Epithelial cell of prostate (primary cell): ENCODE results near the gene PHAF1.

Experiments used
- DNase-seq: peaks from one replicate; pipeline ENCODE4 v3.0.0-alpha.2; 2011; ENCODE audit warnings: low read depth, low spot score
- H3K27ac ChIP-seq: fragments of 450-650 bp; 2 replicates; pipeline ENCODE4 v1.5.1; 2017; ENCODE audit warnings: mild to moderate bottlenecking

The PHAF1 gene

DNA sequence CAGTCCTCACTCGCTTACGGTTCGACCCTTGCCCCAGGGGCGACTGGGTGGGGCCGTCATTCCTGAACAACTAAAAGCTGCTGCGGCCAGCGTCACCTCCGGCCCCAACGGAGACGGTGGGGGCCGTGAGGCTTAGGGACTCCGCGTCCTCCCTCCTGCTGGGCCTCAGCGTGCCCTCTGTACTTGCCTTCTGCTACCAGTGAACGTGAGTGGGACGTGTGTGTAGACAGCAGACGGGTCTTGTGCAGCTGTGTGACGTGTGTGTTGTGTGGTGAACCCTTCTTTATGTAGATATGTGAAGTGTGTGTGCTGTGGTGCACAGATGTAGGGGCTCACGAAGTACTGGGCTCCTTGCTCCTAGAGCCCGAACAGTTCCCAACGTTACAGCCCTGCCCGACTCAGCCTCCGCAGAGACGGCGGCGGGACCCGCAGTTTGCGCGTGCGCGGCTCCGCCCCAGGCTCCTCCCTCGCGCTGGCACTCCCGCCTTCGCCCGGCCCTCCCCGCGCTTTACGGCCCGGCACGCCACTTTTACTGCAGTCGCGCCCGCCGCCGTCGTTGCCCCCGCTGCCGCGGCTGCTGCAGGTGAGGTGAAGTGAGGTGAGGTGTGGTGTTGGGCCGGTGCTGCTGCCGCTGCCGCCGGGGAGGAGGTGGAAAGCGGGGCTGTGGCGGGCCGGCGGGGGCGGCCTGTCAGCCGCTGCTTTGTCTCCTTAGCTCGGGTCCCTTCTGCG, at the start of gene PHAF1:
PHAF1 (plus strand) TSS at position 535 of the 729 bp plus-strand sequence. CDS start 235 bp downstream, outside the sequence.
- peak; percentile 55 for DNase-seq
- peak within 1 kb of the TSS; percentile 41 for H3K27ac ChIP-seq

DNA sequence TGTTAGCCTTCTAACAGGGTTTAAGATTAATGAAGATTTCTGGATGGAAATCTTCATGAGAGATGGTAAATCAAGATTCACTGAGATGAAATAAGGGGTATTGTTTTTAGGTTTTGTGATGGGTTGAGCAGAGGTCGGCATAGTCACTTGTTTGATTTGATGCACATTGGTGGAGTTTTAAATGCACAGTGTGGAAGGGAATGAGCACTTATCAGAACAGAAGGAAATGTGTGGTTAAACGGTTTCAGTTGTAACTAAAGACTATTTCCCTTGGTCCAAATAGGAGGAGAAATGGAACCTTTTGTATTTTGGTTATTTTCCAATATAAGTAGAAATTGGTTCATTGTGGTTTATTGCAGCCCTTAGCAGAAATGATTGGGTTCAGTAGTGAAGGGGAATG, 46.7 kb upstream of the PHAF1 start:
- no peak for DNase-seq
- H3K27ac ChIP-seq, result no peak overlapping the region

- H3K27ac ChIP-seq, result no peak overlapping the region
- DNase-seq, result no peak
Observed at GRCh38 chr16:67068212-67068753, 41.5 kb upstream of the PHAF1 start.

- DNase-seq, result no peak
- H3K27ac ChIP-seq, result no peak overlapping the region
Observed at GRCh38 chr16:67071476-67072048, 38.2 kb upstream of the PHAF1 start.

GRCh38 chr16:67075331-67075730, 34.4 kb upstream of the PHAF1 start:
- DNase-seq, result no peak
- H3K27ac ChIP-seq, result no peak overlapping the region

- no peak overlapping the region for H3K27ac ChIP-seq
- no peak for DNase-seq
Observed at GRCh38 chr16:67077871-67078270, 31.9 kb upstream of the PHAF1 start.

DNA sequence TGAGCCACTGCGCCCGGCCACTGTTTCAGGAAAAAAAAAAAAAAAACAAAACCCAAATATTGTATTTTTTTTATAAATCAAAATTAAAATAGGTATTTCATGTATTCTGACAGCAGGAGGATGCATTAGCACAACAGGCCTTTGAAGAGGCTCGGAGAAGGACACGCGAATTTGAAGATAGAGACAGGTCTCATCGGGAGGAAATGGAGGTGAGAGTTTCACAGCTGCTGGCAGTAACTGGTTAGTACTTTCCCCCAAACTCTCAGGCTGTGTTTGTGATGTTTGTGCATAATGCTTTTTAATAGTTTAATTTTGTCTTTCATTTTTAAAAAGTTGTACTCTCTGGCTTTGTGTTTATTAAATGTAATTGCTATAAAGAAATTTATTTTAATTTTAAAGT, 27.6 kb upstream of the PHAF1 start:
- H3K27ac ChIP-seq, result no peak overlapping the region
- DNase-seq, result no peak

DNA sequence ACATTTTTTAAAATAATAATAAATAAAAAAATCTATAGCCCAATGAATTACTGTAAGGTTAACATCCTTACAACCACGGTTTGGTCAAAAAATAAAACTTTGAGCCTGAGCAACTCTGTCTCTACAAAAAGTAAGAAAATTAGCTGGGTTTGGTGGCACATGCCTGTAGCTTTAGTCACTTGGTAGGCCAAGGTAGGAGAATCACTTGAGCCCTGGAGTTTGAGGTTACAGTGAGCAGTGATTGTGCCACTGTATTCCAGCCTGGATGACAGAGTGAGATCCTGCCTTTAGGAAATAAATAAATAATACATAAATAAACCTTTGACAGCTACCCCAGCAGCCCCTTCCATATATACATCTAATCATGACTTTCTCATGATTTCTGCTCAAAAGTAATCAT, 26.9 kb upstream of the PHAF1 start:
- no peak for DNase-seq
- no peak overlapping the region for H3K27ac ChIP-seq

GRCh38 chr16:67084345-67085028, 25.3 kb upstream of the PHAF1 start:
- no peak overlapping the region for H3K27ac ChIP-seq
- DNase-seq, result no peak

DNA sequence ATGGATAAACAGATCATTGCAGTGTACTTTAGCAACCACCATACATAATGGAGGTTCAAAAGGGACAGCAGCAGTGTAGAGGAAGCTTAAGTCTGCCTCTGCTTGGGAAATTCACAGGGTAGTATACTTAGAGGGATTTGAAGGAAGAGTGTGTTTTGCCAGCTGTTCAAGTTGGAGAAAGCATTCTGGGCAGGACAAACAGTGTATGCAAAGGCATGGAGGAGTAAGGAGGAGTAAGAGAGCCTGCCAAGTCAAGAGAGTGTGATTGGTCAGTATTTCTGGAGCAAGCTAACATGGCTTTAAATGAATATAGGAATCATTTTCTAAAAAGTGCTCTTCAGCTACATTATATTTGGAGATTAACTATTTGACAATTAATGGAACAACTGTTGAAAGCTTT, 22.9 kb upstream of the PHAF1 start:
- DNase-seq, result no peak
- H3K27ac ChIP-seq, result no peak overlapping the region

DNA sequence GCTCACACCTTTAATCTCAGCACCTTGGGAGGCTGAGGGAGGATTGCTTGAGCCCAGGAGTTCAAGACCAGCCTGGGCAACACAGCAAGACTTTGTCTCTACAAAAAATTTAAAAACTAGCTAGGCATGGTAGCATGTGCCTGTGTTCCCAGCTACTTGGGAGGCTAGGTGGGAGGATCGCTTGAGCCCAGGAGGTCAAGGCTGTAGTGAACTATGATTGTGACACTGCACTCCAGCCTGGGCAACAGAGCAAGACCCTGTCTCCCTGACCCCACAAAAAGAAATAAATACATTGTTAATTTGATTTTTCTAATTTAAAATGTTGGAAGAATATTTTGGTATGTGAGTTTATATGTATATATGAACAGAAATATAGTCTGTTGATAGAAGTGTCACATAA, 22.4 kb upstream of the PHAF1 start:
- no peak for DNase-seq
- no peak overlapping the region for H3K27ac ChIP-seq

DNA sequence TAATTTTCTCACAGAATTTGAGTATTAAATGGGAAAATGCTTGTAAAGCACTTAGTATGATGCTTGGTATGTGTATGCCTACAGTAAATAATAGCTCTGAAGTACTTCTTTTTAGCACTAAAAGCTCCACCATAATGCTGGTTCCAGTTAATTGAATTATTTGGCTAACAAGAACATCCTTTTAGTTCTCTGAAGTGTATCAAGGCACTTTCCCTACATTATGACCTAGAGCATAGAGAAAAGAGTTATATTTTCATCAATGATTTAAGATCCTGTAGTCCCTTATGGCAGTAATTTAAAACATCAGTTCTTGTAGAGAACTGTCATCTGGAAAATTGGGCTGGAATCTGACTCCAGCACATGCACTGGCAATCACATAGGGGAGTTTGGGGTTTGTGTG, 21.9 kb upstream of the PHAF1 start:
- DNase-seq, result no peak
- no peak overlapping the region for H3K27ac ChIP-seq

DNA sequence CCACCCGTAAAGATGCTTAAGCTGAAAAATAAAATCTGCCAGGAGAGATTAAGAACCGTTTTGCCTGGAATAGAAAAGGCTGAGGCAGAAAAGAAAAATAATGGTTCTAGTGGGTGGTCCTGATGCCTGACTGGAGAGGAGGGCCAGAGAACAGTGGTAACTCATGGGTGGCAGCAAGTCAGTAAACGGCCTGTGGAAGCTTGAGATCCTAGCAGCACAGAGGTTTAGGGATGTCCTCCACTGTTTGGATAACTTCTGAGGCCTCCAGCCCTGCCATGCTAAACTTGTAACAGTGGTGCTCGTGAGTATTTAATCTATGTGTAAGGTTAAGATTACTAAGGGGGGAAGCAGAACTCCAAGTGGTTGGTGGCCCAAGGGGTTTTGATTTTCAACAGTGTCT, 21.2 kb upstream of the PHAF1 start:
- DNase-seq, result no peak
- no peak overlapping the region for H3K27ac ChIP-seq

DNA sequence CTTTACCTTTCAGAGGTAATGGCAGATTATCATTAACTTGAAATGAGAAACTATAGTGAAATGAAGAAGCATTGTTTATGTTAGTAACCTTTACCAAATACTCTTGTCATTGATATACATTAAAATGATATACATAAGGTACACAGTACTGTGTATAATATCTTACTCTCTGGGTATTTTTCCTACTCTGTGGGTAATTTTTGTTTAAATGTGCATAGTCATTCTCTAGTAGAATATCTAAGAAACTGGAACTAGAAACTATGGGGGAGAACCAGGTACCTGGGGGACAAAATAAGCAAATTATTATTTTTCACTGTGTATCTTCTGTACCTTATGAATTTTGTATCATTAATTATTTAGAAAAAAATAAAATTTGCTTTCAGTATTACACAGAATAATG, 20.6 kb upstream of the PHAF1 start:
- no peak for DNase-seq

DNA sequence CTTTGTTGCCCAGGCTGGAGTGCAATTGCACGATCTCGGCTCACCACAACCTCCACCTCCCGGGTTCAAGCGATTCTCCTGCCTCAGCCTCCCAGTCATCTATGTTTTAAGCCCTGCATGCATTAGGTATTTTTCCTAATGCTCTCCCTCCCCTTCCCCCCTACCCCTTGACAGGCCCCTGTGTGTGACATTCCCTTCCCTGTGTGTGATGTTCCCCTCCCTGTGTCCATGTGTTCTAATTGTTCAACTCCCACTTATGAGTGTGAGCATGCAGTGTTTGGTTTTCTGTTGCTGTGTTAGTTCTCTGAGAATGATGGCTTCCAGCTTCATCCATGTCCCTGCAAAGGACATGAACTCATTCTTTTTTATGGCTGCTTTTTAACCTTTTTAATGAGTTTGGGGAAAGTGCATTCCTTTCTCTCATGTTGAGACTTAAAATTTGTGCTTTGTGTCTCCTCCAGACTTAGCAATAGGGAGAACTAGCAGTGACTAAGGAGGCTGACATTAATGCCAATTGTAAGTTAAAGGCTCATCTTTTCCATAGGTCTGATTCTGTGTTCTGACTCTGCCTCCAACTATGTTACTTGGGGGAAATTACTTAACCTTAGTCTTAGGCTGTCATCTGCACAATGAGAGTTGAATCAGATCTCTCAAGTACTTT, 17.7 kb upstream of the PHAF1 start:
- no peak overlapping the region for H3K27ac ChIP-seq
- DNase-seq, result no peak

More for the DNA sequence above, 20.6 kb upstream of the PHAF1 start:
- no peak overlapping the region for H3K27ac ChIP-seq

DNA sequence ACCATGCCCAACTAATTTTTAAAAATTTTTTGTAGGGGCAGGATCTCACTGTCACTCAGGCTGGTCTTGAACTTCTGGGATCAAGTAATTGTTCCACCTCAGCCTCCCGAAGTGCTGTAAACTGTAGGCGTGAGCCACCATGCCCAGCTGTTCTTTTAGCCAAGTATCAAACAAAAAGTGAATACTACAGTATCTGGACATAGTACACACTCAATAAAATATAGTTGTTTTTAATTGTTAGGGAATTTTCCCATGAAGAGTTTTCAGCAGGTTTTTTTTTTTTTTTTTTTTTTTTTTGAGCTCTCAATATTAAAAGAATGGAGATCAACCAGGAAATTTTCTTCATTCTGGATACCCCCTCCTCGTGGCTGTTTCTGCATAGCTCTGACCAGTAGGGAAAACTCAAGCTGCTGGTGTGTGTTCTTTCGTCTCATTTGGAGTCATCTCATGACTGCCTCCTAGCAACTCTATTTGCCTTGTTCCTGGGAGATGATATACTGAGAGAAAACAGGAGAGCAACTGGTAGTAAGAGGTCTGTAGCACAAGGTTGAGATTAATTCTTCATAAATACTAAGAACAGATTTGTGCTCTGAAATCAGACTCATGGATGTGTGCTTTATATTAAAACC, 16.5 kb upstream of the PHAF1 start:
- no peak for DNase-seq
- no peak overlapping the region for H3K27ac ChIP-seq

- no peak overlapping the region for H3K27ac ChIP-seq
- DNase-seq, result no peak
Observed at GRCh38 chr16:67098599-67098998, 11.1 kb upstream of the PHAF1 start.

GRCh38 chr16:67100569-67101310, 9.0 kb upstream of the PHAF1 start:
- DNase-seq, result no peak
- H3K27ac ChIP-seq, result no peak overlapping the region

DNA sequence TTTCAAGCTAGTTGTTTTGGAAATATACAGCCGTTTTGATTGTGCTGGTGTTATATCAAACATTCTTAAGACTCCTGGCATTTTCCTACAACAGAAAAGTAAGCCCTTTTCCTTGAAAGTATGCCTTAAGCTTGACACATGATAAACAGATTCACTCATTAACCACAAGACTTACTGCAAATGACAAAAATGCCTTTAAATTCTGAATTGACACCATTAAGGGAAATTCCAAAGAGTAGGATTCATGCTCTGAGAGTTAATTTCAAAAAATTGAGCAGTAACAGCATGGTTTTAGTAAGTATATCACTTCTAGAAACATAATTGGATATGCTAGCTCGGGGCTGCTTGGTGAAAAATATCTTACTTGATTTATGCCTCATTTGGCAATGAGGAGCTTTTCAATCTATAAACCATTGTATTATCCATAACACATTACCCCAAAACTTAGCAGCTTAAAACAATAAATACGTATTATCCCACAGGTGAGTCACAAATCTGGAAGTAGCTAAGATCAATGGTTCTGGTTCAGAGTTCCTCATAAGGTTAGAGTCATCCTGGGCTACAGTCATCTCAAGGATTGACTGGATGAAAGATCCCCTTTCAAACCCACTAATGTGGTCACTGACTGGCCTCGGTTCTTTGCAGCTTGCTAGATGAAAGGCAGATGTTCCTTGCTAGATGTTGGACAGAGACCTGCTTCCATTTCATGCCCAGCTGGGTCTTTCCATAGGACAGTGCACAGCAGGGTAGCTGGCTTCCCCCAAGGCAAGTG, 8.2 kb upstream of the PHAF1 start:
- no peak overlapping the region for H3K27ac ChIP-seq
- DNase-seq, result no peak
